H9 (cell line): ENCODE measurements around the gene DPY19L3. TPM values are rescaled to one million over a fixed set of nuclear protein-coding genes. Genes with fewer than 3 reads are reported as not detected.

ENCODE experiments used
- DNase-seq: peaks from one replicate; pipeline ENCODE4 v3.0.0-alpha.2; 2017
- H2AFZ ChIP-seq: one replicate; pipeline ENCODE4 v1.6.1; 2013; ENCODE audit warnings: mild to moderate bottlenecking, low read length, control low read depth, moderate library complexity
- H2AK5ac ChIP-seq: 2 replicates; pipeline ENCODE4 v1.6.1; 2013; ENCODE audit warnings: low read length, control low read depth, mixed read lengths; ENCODE audit not compliant: insufficient read length
- H2BK120ac ChIP-seq: one replicate; pipeline ENCODE4 v1.6.1; 2013; ENCODE audit warnings: low read depth, mild to moderate bottlenecking, low read length, control low read depth, inconsistent platforms; ENCODE audit not compliant: poor library complexity, severe bottlenecking
- H2BK12ac ChIP-seq: 2 replicates; pipeline ENCODE4 v1.6.1; 2013; ENCODE audit warnings: low read length, control low read depth, mixed read lengths, low read depth; ENCODE audit not compliant: insufficient read length
- H2BK15ac ChIP-seq: 2 replicates; pipeline ENCODE4 v1.6.1; 2013; ENCODE audit warnings: low read depth, low read length, control low read depth
- H2BK20ac ChIP-seq: one replicate; pipeline ENCODE4 v1.6.1; 2013; ENCODE audit warnings: low read depth, mild to moderate bottlenecking, low read length, control low read depth, inconsistent platforms; ENCODE audit not compliant: poor library complexity, severe bottlenecking
- H2BK5ac ChIP-seq: 2 replicates; pipeline ENCODE4 v1.6.1; 2013; ENCODE audit warnings: low read length, control low read depth, mixed read lengths; ENCODE audit not compliant: insufficient read length
- H3K14ac ChIP-seq: 2 replicates; pipeline ENCODE4 v1.6.1; 2013; ENCODE audit warnings: low read length, control low read depth; ENCODE audit not compliant: insufficient read depth
- H3K18ac ChIP-seq: 2 replicates; pipeline ENCODE4 v1.6.1; 2013; ENCODE audit warnings: low read depth, mild to moderate bottlenecking, mixed read lengths, low read length, control low read depth; ENCODE audit not compliant: insufficient read length
- H3K23ac ChIP-seq: 2 replicates; pipeline ENCODE4 v1.6.1; 2013; ENCODE audit warnings: low read length, control low read depth, mixed read lengths, low read depth; ENCODE audit not compliant: insufficient read length
- H3K23me2 ChIP-seq: 2 replicates; pipeline ENCODE4 v1.6.1; 2013; ENCODE audit warnings: low read depth, mild to moderate bottlenecking, mixed read lengths, low read length, control low read depth; ENCODE audit not compliant: insufficient read length, poor library complexity, severe bottlenecking
- H3K27ac ChIP-seq: 2 replicates; pipeline ENCODE4 v1.5.1; 2013; ENCODE audit warnings: low read length, control low read depth, mixed read lengths, low read depth; ENCODE audit not compliant: insufficient read length
- H3K27me3 ChIP-seq: 2 replicates; pipeline ENCODE4 v1.6.1; 2013; ENCODE audit warnings: low read length, control low read depth, inconsistent platforms; ENCODE audit not compliant: insufficient read depth
- H3K4ac ChIP-seq: 2 replicates; pipeline ENCODE4 v1.6.1; 2013; ENCODE audit warnings: low read depth, mild to moderate bottlenecking, control low read depth, inconsistent platforms, low read length, moderate library complexity
- H3K4me1 ChIP-seq: 2 replicates; pipeline ENCODE4 v1.6.1; 2013; ENCODE audit warnings: low read length, control low read depth, inconsistent platforms; ENCODE audit not compliant: insufficient read depth
- H3K4me2 ChIP-seq: 2 replicates; pipeline ENCODE4 v1.6.1; 2013; ENCODE audit warnings: low read length, control low read depth, mixed read lengths; ENCODE audit not compliant: insufficient read length, insufficient read depth
- H3K56ac ChIP-seq: 2 replicates; pipeline ENCODE4 v1.6.1; 2013; ENCODE audit warnings: low read depth, mild to moderate bottlenecking, mixed read lengths, low read length, control low read depth; ENCODE audit not compliant: insufficient read length
- H3K79me1 ChIP-seq: 2 replicates; pipeline ENCODE4 v1.6.1; 2013; ENCODE audit warnings: low read depth, mild to moderate bottlenecking, moderate library complexity, low read length, control low read depth, inconsistent platforms; ENCODE audit not compliant: insufficient read depth, poor library complexity, severe bottlenecking
- H3K79me2 ChIP-seq: 2 replicates; pipeline ENCODE4 v1.6.1; 2013; ENCODE audit warnings: low read length, control low read depth, inconsistent platforms; ENCODE audit not compliant: insufficient read depth
- H3K9ac ChIP-seq: 2 replicates; pipeline ENCODE4 v1.6.1; 2013; ENCODE audit warnings: low read length, control low read depth, mixed read lengths; ENCODE audit not compliant: insufficient read length; ENCODE audit errors: extremely low read depth
- H3K9me3 ChIP-seq: one replicate; pipeline ENCODE4 v1.6.1; 2013; ENCODE audit warnings: low read depth, low read length, inconsistent platforms; ENCODE audit not compliant: control insufficient read depth
- H3T11ph ChIP-seq: one replicate; pipeline ENCODE4 v1.6.1; 2013; ENCODE audit warnings: mild to moderate bottlenecking, low read length, control low read depth, inconsistent platforms
- H4K20me1 ChIP-seq: one replicate; pipeline ENCODE4 v1.6.1; 2013; ENCODE audit not compliant: control insufficient read depth, insufficient read length, insufficient read depth
- H4K5ac ChIP-seq: 2 replicates; pipeline ENCODE4 v1.6.1; 2013; ENCODE audit warnings: low read depth, mild to moderate bottlenecking, mixed read lengths, low read length, control low read depth; ENCODE audit not compliant: insufficient read length
- H4K8ac ChIP-seq: replicated peaks from 2 replicates; pipeline ENCODE4 v1.6.1; 2013; ENCODE audit warnings: low read length, control low read depth, mixed read lengths, low read depth; ENCODE audit not compliant: insufficient read length
- H4K91ac ChIP-seq: 2 replicates; pipeline ENCODE4 v1.6.1; 2013; ENCODE audit warnings: low read depth, mild to moderate bottlenecking, moderate library complexity, mixed read lengths, low read length, control low read depth; ENCODE audit not compliant: insufficient read length
- H3K27ac Mint-ChIP-seq, 3 experiments: 2 replicates in 2 of 3; 3 replicates in 1 of 3; pipeline ENCODE4 v1.8.0; 2020 to 2021; ENCODE audit warnings: mixed read lengths in 3 of 3, mild to moderate bottlenecking in 1 of 3, moderate library complexity in 1 of 3
- H3K27me3 Mint-ChIP-seq: 2 replicates; pipeline ENCODE4 v1.8.0; 2021; ENCODE audit warnings: low read depth, mild to moderate bottlenecking, moderate library complexity, mixed read lengths
- H3K36me3 Mint-ChIP-seq, 3 experiments: 2 replicates in 2 of 3; 3 replicates in 1 of 3; pipeline ENCODE4 v1.8.0; 2020 to 2021; ENCODE audit warnings: low read depth in 3 of 3, mixed read lengths in 3 of 3; ENCODE audit not compliant: insufficient read depth in 1 of 3
- H3K4me1 Mint-ChIP-seq, 2 experiments: 2 replicates each; pipeline ENCODE4 v1.8.0; 2020; ENCODE audit warnings: mixed read lengths in 2 of 2
- H3K4me3 Mint-ChIP-seq, 2 experiments: 2 replicates in 1 of 2; 3 replicates in 1 of 2; pipeline ENCODE4 v1.8.0; 2020 to 2021; ENCODE audit warnings: mild to moderate bottlenecking in 2 of 2, mixed read lengths in 2 of 2, moderate library complexity in 1 of 2
- H3K9me3 Mint-ChIP-seq, 2 experiments: 2 replicates in 1 of 2; 3 replicates in 1 of 2; pipeline ENCODE4 v1.8.0; 2020; ENCODE audit warnings: mild to moderate bottlenecking in 2 of 2, mixed read lengths in 2 of 2, moderate library complexity in 1 of 2
- WGBS: extraction: QIAGEN DNeasy Blood & Tissue Kit; methylation state at CpG from one replicate; pipeline ENCODE4 v1.1.7; 2013; ENCODE audit warnings: missing lambda C conversion rate, low lambda C conversion rate, mixed read lengths; ENCODE audit not compliant: insufficient read length; ENCODE audit errors: extremely low coverage; 5-methylcytosine and 5-hydroxymethylcytosine counted together
- total RNA-seq: library from RNA; stranded (reverse); gene quantifications from 2 replicates; pipeline ENCODE4 v1.2.1, GENCODE V29; 2021
- TF ChIP-seq, protein P1 (sequence below): fragments of 200-600 bp; sonication (generic); conservative IDR thresholded peaks from 3 replicates; pipeline ENCODE4 v1.8.0; 2021; ENCODE audit warnings: antibody characterized with exemption, mild to moderate bottlenecking

The DPY19L3 gene
- total RNA-seq, 1 experiment from 2014 or later: 54.5 TPM

DNA sequence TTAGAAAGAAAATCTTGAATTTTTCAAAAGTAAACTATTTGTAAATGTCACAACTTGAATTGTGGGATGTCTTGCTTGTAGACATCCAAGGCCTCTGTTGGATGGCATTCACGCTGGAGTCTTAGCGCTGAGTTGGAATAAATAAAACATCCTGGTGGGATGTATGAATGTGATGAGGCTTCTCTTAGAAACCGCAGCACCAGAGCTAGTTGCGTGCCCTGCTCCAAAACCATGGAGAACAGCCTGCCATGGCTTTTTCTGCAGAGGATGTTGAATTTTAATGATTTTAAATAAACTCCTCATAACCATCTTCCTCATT, 70.4 kb downstream of the DPY19L3 start:
- Histone ChIP-seq H3K9ac (no peak overlapping the region), H3K14ac (no peak overlapping the region), H3K4me1 (no peaks in the 10 kb centered on the region), H4K20me1 (no peaks in the 10 kb centered on the region), H2AK5ac (no peak overlapping the region), H3K4ac (no peak overlapping the region), H3K9me3 (no peaks in the 10 kb centered on the region), H3K18ac (no peak overlapping the region), H2BK5ac (no peak overlapping the region), H3K27ac (no peak overlapping the region), H2BK20ac (no peak overlapping the region), H3K4me2 (no peak overlapping the region), H3K23ac (no peak overlapping the region), H3T11ph (no peak overlapping the region), H4K5ac (no peak overlapping the region), H3K23me2 (no peaks in the 10 kb centered on the region), H2BK12ac (no peak overlapping the region), H2BK15ac (no peak overlapping the region), H4K91ac (no peak overlapping the region), H4K8ac (no peak overlapping the region), H3K56ac (no peak overlapping the region), H2BK120ac (no peak overlapping the region), H2AFZ (no peak overlapping the region), H3K79me1 (no peaks in the 10 kb centered on the region), H3K27me3 (no peaks in the 10 kb centered on the region), H3K79me2 (no peaks in the 10 kb centered on the region)
- no CpG with 5 or more reads among the region's 4 CpGs for WGBS
- Mint-ChIP-seq H3K9me3 (no peaks in the 10 kb centered on the region), H3K27ac (no peak overlapping the region), H3K36me3 (peaks cover 18 to 37% (median 30%) of the 10 kb centered on the region in 3 experiments; a peak in 6 of 7 replicates), H3K4me1 (peaks cover 0 to 9% of the 10 kb centered on the region in 2 experiments; a peak in 2 of 4 replicates), H3K4me3 (no peak overlapping the region), H3K27me3 (no peaks in the 10 kb centered on the region)
- DNase-seq: no peak
- TF ChIP-seq, protein P1, sequence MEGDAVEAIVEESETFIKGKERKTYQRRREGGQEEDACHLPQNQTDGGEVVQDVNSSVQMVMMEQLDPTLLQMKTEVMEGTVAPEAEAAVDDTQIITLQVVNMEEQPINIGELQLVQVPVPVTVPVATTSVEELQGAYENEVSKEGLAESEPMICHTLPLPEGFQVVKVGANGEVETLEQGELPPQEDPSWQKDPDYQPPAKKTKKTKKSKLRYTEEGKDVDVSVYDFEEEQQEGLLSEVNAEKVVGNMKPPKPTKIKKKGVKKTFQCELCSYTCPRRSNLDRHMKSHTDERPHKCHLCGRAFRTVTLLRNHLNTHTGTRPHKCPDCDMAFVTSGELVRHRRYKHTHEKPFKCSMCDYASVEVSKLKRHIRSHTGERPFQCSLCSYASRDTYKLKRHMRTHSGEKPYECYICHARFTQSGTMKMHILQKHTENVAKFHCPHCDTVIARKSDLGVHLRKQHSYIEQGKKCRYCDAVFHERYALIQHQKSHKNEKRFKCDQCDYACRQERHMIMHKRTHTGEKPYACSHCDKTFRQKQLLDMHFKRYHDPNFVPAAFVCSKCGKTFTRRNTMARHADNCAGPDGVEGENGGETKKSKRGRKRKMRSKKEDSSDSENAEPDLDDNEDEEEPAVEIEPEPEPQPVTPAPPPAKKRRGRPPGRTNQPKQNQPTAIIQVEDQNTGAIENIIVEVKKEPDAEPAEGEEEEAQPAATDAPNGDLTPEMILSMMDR: no peak
